Measurements from ENCODE around the gene MGARP. TPM values are rescaled to one million over a fixed set of nuclear protein-coding genes. Genes with fewer than 3 reads are reported as not detected.

MGARP gene
- total RNA-seq, 2 experiments from 2014 or later, result 0.13 TPM; not detected in 1

DNA sequence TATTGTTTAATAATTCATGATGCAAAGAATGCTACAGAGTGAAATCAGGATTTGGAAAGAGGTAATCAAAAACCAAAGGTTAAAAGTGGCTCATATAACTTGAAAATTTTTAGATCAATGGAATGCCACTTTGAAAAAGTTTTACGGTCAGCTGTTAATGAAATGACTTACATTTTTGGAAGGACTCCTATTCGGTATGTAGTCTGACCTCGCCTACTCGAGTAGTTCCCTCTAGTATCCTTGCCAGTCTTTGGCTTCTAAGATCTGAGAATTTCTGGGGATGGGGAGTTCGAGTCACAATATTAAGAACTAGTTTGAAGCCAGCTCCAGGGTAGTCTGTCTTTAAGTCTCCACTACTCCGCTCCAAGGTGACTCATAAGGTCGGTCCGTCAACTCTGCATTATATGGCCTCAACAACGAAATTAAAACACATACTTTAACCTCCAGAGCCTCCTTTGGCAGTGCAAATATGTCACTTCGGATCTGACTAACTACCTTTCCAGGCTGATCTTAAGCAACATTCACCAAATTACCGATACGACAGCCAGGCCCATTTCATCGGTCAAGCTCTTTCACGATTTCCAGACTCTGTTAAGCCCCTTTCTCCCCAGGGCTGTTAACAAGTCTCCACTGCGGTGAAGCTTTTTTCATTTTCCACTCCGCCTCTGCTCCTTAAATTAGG is 20.5 kb upstream of the MGARP start:
- POLR2A ChIA-PET, result interaction anchor here (0.5 to 3.7 kb wide), 8 partner anchors 21 to 217 kb away, joined by 3 to 22 read pairs (median 8); partner anchors contain the start of gene ELF2
- CTCF ChIA-PET, result interaction anchor here (0.6 to 2.2 kb wide), 8 partner anchors 11 to 285 kb away, joined by 3 to 6 read pairs (median 4); partner anchors contain the start of genes NOCT and SETD7

- ChIA-PET POLR2A (interaction anchor here (2.2 to 3.7 kb wide), 2 partner anchors 33 to 122 kb away, joined by 16 to 22 read pairs; partner anchors contain the start of gene ELF2), CTCF (interaction anchor here (2.0 to 2.2 kb wide), 2 partner anchors 75 to 269 kb away, joined by 5 to 6 read pairs; no protein-coding TSS in a partner anchor)
These were observed 19.5 kb upstream of the MGARP start for GRCh38 chr4:139299536-139299935.

DNA sequence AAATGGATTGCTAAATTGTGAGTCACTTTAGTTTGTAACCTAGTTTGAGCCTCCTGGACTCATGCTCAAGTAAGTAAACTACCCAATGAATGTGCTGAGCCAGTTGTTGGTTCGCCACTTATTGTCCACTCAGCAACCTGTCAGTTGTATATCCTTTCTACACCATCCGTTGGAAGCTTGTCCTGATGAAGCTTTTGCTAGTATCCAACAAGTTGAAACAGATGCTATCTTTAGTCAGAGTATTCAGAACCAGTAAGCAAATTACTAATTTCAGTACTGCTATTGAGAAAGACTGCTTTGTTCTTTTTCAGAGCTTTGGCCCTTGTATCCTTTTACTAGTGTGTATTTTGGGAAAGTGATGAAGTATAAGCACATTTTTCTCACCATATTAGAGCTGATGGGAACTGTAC is 17.0 kb upstream of the MGARP start:
- CTCF ChIA-PET, result interaction anchor here (1.7 kb wide), 1 partner anchor 267 kb away, joined by 6 read pairs; no protein-coding TSS in a partner anchor
- POLR2A ChIA-PET, result interaction anchor here (0.6 to 2.1 kb wide), 4 partner anchors 24 to 120 kb away, joined by 3 to 8 read pairs (median 8); partner anchors contain the start of gene ELF2

DNA sequence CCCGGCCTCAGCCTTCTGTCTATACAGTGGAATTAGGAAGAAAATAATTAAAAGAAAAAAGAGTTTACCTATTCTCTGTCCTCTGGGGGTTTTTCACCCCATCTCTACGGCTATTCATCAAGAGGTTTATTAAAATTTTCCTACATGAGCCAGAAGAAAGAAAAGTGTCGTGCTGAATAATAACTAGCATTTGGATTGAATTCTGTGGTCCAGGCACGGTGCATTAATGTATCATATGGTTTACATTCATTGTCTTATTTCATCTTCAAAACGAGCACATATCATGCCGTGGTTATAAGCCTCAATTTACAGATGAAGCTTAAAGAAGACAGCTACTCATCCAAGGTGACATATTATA is 15.9 kb upstream of the MGARP start:
- CTCF ChIA-PET, result interaction anchor here (0.6 to 2.6 kb wide), 11 partner anchors 10 to 266 kb away, joined by 3 to 11 read pairs (median 4); no protein-coding TSS in a partner anchor

DNA sequence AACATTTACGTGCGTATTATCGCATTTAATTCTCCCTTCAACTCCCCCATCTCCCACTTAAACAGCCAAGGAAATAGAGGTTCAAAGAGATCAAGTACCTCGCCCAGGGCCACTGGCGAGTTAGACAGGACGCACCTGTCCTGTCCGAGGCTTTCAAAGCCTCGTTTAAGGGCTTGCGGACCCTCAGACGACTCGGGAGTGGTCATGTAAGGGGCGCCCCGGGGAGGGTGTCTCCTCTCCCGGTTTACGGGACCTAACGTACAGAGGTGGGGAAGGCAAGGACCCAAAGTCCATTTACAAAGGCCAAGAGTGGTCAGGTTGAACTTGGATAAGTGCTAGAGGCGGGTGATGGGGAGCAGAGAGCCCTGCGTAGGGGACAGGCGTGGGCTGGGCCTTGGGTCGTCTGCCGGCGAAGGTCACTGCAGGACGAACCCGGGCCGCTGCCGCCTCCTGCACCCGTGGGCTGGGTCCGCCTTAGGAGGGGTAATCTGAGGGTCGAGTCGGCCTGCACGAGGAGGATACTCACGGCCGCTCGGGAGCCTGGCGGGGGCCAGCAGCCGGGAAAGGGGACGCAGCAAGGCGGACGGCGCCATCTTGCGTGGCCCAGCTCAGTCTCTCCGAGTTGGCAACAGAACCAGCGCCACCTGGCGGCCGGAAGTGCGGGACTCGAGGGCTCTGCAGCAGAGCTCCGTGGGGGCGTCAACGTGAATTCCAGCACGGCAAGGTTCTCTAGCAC is 15.3 kb upstream of the MGARP start:
- POLR2A ChIA-PET, result interaction anchor here (0.6 to 2.1 kb wide), 4 partner anchors 29 to 217 kb away, joined by 4 to 8 read pairs (median 6); partner anchors contain the start of gene ELF2
- CTCF ChIA-PET, result interaction anchor here (0.6 to 2.6 kb wide), 11 partner anchors 9 to 265 kb away, joined by 3 to 11 read pairs (median 4); no protein-coding TSS in a partner anchor

More for the DNA sequence above, 15.9 kb upstream of the MGARP start:
- POLR2A ChIA-PET, result interaction anchor here (1.1 to 2.1 kb wide), 3 partner anchors 30 to 213 kb away, joined by 5 to 8 read pairs (median 8); partner anchors contain the start of gene ELF2

GRCh38 chr4:139286186-139286698 is 6.2 kb upstream of the MGARP start:
- CTCF ChIA-PET, result interaction anchor here (1.3 kb wide), 1 partner anchor 9 kb away, joined by 6 read pairs; no protein-coding TSS in a partner anchor
- POLR2A ChIA-PET, result no interaction called here

GRCh38 chr4:139282721-139283075 is 2.7 kb upstream of the MGARP start:
- ChIA-PET CTCF (no interaction called here), POLR2A (interaction anchor here (0.6 kb wide), 1 partner anchor 10 kb away, joined by 3 read pairs; no protein-coding TSS in a partner anchor)

DNA sequence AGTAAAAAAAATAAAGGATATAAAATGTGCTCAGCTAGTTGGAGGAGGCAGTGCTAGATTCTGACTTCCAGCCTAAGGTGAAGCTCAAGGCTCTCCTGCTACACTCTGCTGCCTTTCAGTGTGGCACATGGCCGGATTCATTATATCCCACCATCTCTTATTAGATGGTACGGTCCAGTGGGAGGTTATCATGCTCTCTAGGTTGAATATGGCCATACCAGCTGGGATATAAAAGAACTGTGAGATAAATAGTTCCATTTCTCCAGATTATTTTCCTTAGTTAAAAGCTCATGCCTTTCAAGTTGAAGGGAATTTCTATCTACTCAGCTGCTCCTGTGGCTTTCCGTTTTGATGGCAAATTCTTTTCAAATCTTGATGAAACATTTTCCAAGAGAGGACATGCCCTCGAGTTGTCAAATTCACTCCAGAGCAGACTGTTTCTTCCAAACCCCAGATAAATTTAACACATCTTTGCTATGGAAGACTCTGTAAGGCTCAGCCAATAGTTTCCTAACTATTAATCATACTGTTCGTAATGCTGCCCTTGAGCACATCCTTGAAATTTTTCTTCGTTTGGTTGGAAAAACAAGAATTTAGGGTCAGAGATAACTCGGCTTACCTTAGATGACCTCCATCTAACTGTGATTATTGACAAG is 2.2 kb upstream of the MGARP start:
- ChIA-PET POLR2A (no interaction called here), CTCF (interaction anchor here (0.5 to 1.6 kb wide), 2 partner anchors 13 to 106 kb away, joined by 3 to 5 read pairs; no protein-coding TSS in a partner anchor)

DNA sequence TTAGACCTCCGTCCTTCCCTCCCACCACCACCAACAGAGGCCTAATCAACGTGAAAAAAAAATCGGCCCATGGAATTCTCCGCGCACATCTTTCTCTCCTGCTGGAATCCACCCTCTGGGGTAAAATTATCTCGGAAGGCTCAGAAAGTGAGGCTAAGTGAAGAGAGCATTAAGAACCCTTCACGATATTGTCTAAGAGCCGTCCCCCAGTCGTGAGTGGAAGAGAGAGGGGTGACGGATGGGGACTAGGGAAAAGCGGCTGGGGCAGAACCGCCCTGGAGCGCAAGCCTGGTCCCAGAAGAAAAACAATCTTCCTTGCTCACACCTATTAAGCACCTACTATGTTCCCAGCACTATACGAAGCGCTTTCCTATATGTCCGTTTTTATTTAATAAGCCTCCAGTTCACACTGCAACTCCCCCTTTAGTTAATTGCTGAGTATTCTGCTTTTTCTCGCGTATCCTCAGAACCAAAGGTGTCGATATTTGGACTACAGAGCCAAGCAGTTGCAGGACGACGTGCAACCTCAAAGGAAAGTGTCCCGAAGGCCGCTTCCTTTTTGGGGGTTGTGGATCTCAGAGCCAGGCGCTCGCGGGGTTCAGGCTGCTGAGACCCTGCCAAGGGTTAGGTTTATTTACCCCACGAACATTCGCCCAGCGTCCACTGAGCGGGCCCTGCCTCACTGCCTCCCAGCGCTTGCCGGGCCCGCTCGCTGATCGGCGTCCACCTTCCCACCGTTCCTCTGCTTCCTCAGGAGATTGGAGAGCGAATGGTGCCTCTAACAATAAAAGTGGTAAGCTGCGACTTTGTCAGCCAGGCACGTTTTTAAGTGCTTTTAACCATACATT is 889 bp downstream of the MGARP start:
- ChIA-PET CTCF (no interaction called here), POLR2A (no interaction called here)

DNA sequence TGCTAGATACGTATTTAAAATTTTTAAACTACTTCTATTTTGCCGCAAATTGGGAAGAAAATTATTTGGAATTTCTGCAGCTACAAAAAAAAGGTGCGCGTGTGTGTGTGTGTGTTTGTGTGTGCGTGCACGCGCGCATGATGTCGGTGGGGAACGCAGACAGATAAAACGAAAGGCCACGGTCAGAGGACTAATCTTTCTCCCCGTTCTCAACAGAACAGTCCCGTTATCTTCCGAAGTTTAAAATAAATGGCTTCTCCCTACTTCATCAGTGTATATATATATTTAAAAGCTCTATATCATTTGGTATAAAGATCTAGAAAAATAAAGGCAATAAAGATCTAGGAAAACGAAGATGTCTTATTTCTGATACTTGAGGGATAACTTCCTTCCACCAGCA is 1.5 kb downstream of the MGARP start:
- ChIA-PET POLR2A (no interaction called here), CTCF (no interaction called here)

- ChIA-PET CTCF (no interaction called here), POLR2A (no interaction called here)
These were observed 4.7 kb downstream of the MGARP start for GRCh38 chr4:139275281-139275735.

- CTCF ChIA-PET, result no interaction called here
- POLR2A ChIA-PET, result no interaction called here
These were observed 5.2 kb downstream of the MGARP start for GRCh38 chr4:139274790-139275189.

- ChIA-PET POLR2A (no interaction called here), CTCF (interaction anchor here (0.8 kb wide), 1 partner anchor 11 kb away, joined by 4 read pairs; no protein-coding TSS in a partner anchor)
These were observed 6.2 kb downstream of the MGARP start for GRCh38 chr4:139273835-139274234.

DNA sequence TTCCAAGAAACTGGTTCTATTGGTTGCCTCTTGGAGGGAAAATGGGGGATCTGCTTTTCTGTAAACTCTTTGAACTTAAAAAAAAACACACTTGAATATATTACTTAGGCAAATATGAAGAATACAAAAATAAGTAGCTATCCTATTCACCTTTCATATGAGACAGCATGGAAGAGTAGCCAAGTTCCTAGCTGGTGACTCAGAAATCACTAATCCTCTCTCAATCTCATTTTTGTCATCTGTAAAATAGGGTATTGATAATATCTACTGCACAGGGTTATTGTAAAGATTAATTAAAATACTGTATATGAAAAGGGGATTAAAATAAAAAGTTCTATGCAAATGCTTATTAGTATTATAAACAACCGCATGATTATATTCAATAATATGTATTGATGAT is 12.7 kb downstream of the MGARP start:
- CTCF ChIA-PET, result interaction anchor here (0.6 kb wide), 1 partner anchor 290 kb away, joined by 3 read pairs; no protein-coding TSS in a partner anchor
- POLR2A ChIA-PET, result interaction anchor here (0.7 to 2.1 kb wide), 2 partner anchors 33 to 188 kb away, joined by 3 to 16 read pairs; partner anchors contain the start of gene NAA15

DNA sequence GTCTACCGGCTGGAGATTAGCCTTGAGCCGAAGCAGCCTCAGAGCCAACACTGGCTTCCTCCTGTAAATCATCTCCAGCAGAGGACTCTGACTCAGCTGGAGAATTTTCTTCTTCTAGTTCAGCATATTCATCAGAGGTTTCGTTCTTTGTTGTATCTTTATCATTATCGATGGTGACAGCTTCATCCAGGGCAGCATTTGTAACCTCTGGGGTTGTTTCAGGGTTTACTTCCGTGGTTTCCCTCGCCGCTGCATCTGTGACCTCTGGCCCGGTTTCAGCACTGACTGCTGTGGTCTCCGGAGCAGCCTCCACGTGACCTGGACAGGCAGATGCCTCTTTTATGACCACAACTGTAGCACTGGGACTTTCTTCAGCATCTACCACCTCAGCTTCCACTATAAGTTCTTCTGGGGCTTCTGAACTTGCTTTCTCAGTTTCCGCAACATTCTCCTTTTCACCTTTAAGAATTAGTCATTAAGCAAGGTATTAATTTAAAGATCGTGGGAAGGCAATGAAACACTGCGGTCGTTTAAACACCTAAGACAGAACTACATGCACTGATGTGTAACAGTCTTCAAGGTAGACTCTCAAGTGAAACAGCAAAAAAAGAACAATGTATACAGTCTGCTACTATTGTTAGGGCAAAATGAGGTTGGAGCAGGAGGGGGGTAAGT is 13.3 kb downstream of the MGARP start:
- POLR2A ChIA-PET, result interaction anchor here (0.6 to 2.1 kb wide), 7 partner anchors 14 to 187 kb away, joined by 3 to 16 read pairs (median 4); partner anchors contain the start of genes MGARP and NAA15
- CTCF ChIA-PET, result interaction anchor here (0.9 kb wide), 1 partner anchor 35 kb away, joined by 4 read pairs; the partner anchor contains the start of gene NAA15

- ChIA-PET CTCF (interaction anchor here (0.9 kb wide), 1 partner anchor 35 kb away, joined by 4 read pairs; the partner anchor contains the start of gene NAA15), POLR2A (interaction anchor here (0.6 to 2.1 kb wide), 6 partner anchors 14 to 66 kb away, joined by 3 to 16 read pairs (median 4); partner anchors contain the start of genes MGARP and NAA15)
These were observed 13.8 kb downstream of the MGARP start for GRCh38 chr4:139266208-139266582.

GRCh38 chr4:139265654-139266053 is 14.4 kb downstream of the MGARP start:
- POLR2A ChIA-PET, result interaction anchor here (1.0 to 2.1 kb wide), 4 partner anchors 27 to 35 kb away, joined by 3 to 16 read pairs (median 6); partner anchors contain the start of gene NAA15
- CTCF ChIA-PET, result no interaction called here
